GM12878 (cell line): ENCODE data around the gene SLC28A1. TPM values are rescaled to one million over a fixed set of nuclear protein-coding genes. Genes with fewer than 3 reads are reported as not detected.

ENCODE experiments used
- ATAC-seq: fragments of 200-7000 bp; cut with Tn5 transposase; 3 replicates; pipeline ENCODE4 v1.9.1; 2020; ENCODE audit warnings: mild to moderate bottlenecking, moderate library complexity
- BruUV-seq: library from RNA; stranded (reverse); fragments of 400-500 nt; replicated peaks from 2 replicates; lab custom pipeline; 2021; lab: Mats Ljungman, UMichigan
- CTCF ChIA-PET: fragments of 300-600 bp; sonication (Branson Sonifier 250); formaldehyde crosslinking; extraction: SDS; loops from one replicate; lab custom pipeline; 2021; ENCODE audit warnings: inconsistent platforms; lab: Yijun Ruan, JAX
- POLR2A ChIA-PET: fragments of 350-600 bp; formaldehyde crosslinking; extraction: SDS; loops from one replicate; lab custom pipeline; 2021; ENCODE audit warnings: inconsistent platforms; lab: Charles Lee
- RAD21 ChIA-PET: fragments of 300-600 bp; sonication (Branson Sonifier 250); formaldehyde crosslinking; loops from one replicate; lab custom pipeline; 2023; ENCODE audit warnings: antibody characterized with exemption; ENCODE audit not compliant: unreplicated experiment; lab: Charles Lee
- SMC1A ChIA-PET: fragments of 300-600 bp; sonication (Branson Sonifier 250); formaldehyde crosslinking; loops from one replicate; lab custom pipeline; 2023; ENCODE audit not compliant: unreplicated experiment, uncharacterized antibody; lab: Charles Lee
- DNase-seq: peaks from one replicate; pipeline ENCODE4 v3.0.0-alpha.2; 2011; ENCODE audit warnings: low read depth, low spot score
- FAIRE-seq: peaks from 3 replicates; lab custom pipeline; 2011; peaks lifted over from hg19 to GRCh38; lab: Jason Lieb, UNC
- H2AFZ ChIP-seq: 2 replicates; pipeline ENCODE4 v1.6.0; 2011; ENCODE audit warnings: low read depth, low read length, control low read depth; ENCODE audit not compliant: control insufficient read depth
- H3K27ac ChIP-seq: 2 replicates; pipeline ENCODE4 v1.5.1; 2011; ENCODE audit warnings: control low read depth; ENCODE audit not compliant: control insufficient read depth, insufficient read depth
- H3K27me3 ChIP-seq, 2 experiments: replicated peaks in 1 of 2; 2 replicates each; pipeline versions ENCODE4 v1.6.0 to v1.6.1; 2011; ENCODE audit warnings: low read length in 1 of 2; ENCODE audit not compliant: control insufficient read depth in 2 of 2, insufficient read depth in 2 of 2
- H3K36me3 ChIP-seq, 2 experiments: 2 replicates each; pipeline ENCODE4 v1.5.1; 2011; ENCODE audit warnings: low read length in 1 of 2; ENCODE audit not compliant: control insufficient read depth in 2 of 2, insufficient read depth in 2 of 2
- H3K4me1 ChIP-seq: 2 replicates; pipeline ENCODE4 v1.6.1; 2011; ENCODE audit warnings: mild to moderate bottlenecking, low read length, moderate library complexity, mixed read lengths; ENCODE audit not compliant: control insufficient read depth, insufficient read depth
- H3K4me2 ChIP-seq: 2 replicates; pipeline ENCODE4 v1.6.0; 2011; ENCODE audit warnings: control low read depth; ENCODE audit not compliant: control insufficient read depth, insufficient read depth
- H3K4me3 ChIP-seq: fragments of 200-600 bp; sonication (generic); 2 replicates; pipeline ENCODE4 v1.5.1; 2016
- H3K79me2 ChIP-seq: 2 replicates; pipeline ENCODE4 v1.6.0; 2011; ENCODE audit warnings: low read length; ENCODE audit not compliant: control insufficient read depth, insufficient read depth
- H3K9ac ChIP-seq: 2 replicates; pipeline ENCODE4 v1.8.0; 2011; ENCODE audit warnings: low read length, control low read depth, mixed read lengths; ENCODE audit not compliant: control insufficient read depth, insufficient read depth
- H3K9me3 ChIP-seq: replicated peaks from 3 replicates; pipeline ENCODE4 v1.5.1; 2011; ENCODE audit warnings: mild to moderate bottlenecking, low read length; ENCODE audit not compliant: control insufficient read depth, insufficient read depth
- H4K20me1 ChIP-seq: 2 replicates; pipeline ENCODE4 v1.6.0; 2011; ENCODE audit not compliant: control insufficient read depth, insufficient read depth
- BHLHE40 ChIP-seq, 2 experiments: fragments of 450-650 bp in 1 of 2; IDR thresholded peaks; 2 replicates each; pipeline ENCODE4 v1.6.1; 2011 to 2017; ENCODE audit warnings: low read depth in 2 of 2, borderline replicate concordance in 1 of 2, improper control_type of control experiment in 1 of 2, low read length in 1 of 2, mild to moderate bottlenecking in 1 of 2
- E4F1 ChIP-seq: fragments of 450-650 bp; IDR thresholded peaks from 2 replicates; pipeline ENCODE4 v1.6.1; 2018; ENCODE audit warnings: borderline replicate concordance, mild to moderate bottlenecking; ENCODE audit not compliant: partially characterized antibody
- HDGF ChIP-seq: fragments of 450-650 bp; IDR thresholded peaks from 2 replicates; pipeline ENCODE4 v1.6.1; 2016; ENCODE audit warnings: antibody characterized with exemption
- JUNB ChIP-seq: IDR thresholded peaks from 2 replicates; pipeline ENCODE4 v1.6.1; 2016; ENCODE audit warnings: antibody characterized with exemption, mild to moderate bottlenecking
- KLF5 ChIP-seq: fragments of 450-650 bp; IDR thresholded peaks from 2 replicates; pipeline ENCODE4 v1.6.1; 2014; ENCODE audit warnings: mild to moderate bottlenecking; ENCODE audit not compliant: partially characterized antibody
- MEF2B ChIP-seq: fragments of 450-650 bp; IDR thresholded peaks from 2 replicates; pipeline ENCODE4 v1.6.1; 2018; ENCODE audit warnings: mild to moderate bottlenecking, moderate library complexity; ENCODE audit not compliant: partially characterized antibody, poor library complexity, severe bottlenecking
- MXI1 ChIP-seq: fragments of 150-350 bp; IDR thresholded peaks from 2 replicates; pipeline ENCODE4 v1.6.1; 2011; ENCODE audit warnings: low read depth, mild to moderate bottlenecking, inconsistent platforms, low read length, improper control_type of control experiment
- NR2C2 ChIP-seq: IDR thresholded peaks from 2 replicates; pipeline ENCODE4 v1.6.1; 2011; ENCODE audit warnings: borderline replicate concordance, low read depth; ENCODE audit not compliant: control insufficient read depth, insufficient read length
- PBX3 ChIP-seq: IDR thresholded peaks from 2 replicates; pipeline ENCODE4 v1.6.1; 2011; ENCODE audit warnings: mild to moderate bottlenecking, low read depth, low read length, moderate library complexity; ENCODE audit not compliant: insufficient replicate concordance
- POLR2A ChIP-seq: IDR thresholded peaks from 2 replicates; pipeline ENCODE4 v1.6.1; 2011; ENCODE audit warnings: low read depth, mild to moderate bottlenecking, low read length
- POU2F2 ChIP-seq: IDR thresholded peaks from 3 replicates; pipeline ENCODE4 v1.6.1; 2011; ENCODE audit warnings: low read depth, mild to moderate bottlenecking, low read length, borderline replicate concordance
- RB1 ChIP-seq: fragments of 450-650 bp; formaldehyde crosslinking; IDR thresholded peaks from 2 replicates; pipeline ENCODE4 v1.6.1; 2017; ENCODE audit warnings: mild to moderate bottlenecking, borderline replicate concordance
- RELA ChIP-seq: fragments of 450-650 bp; IDR thresholded peaks from 2 replicates; pipeline ENCODE4 v1.8.0; 2014; ENCODE audit warnings: borderline replicate concordance; ENCODE audit not compliant: partially characterized antibody
- SREBF1 ChIP-seq: IDR thresholded peaks from 2 replicates; pipeline ENCODE4 v1.6.1; 2012; ENCODE audit warnings: mild to moderate bottlenecking, low read length
- STAT1 ChIP-seq: fragments of 450-650 bp; conservative IDR thresholded peaks from 2 replicates; pipeline ENCODE4 v1.6.1; 2014; ENCODE audit warnings: antibody characterized with exemption, mild to moderate bottlenecking
- SUZ12 ChIP-seq: fragments of 200-600 bp; sonication (generic); IDR thresholded peaks from one replicate; pipeline ENCODE4 v1.6.1; 2018; ENCODE audit warnings: antibody characterized with exemption, mild to moderate bottlenecking; ENCODE audit not compliant: unreplicated experiment
- ZBED1 ChIP-seq: IDR thresholded peaks from 2 replicates; pipeline ENCODE4 v1.6.1; 2016; ENCODE audit warnings: borderline replicate concordance
- WGBS: methylation state at CpG from one replicate; pipeline ENCODE4 v1.1.6; 2016; ENCODE audit warnings: low lambda C conversion rate; ENCODE audit not compliant: insufficient replicate concordance, insufficient coverage; ENCODE audit errors: missing lambda C conversion rate; 5-methylcytosine and 5-hydroxymethylcytosine counted together
- in situ Hi-C: fragments of 300-500 bp; cut with MboI; formaldehyde crosslinking; loops from 9 replicates; pipeline ENCODE4 v1.14.3; 2018; ENCODE audit warnings: mixed read lengths
- intact Hi-C: fragments of 100-400 bp; cut with micrococcal nuclease; formaldehyde crosslinking; loops from one replicate; pipeline ENCODE4 v1.14.2; 2022; ENCODE audit not compliant: unreplicated experiment
- polyA plus RNA-seq, 11 experiments: library from polyadenylated mRNA; depleted of rRNA in 4 of 11; unstranded in 6 of 11; stranded (reverse) in 5 of 11; fragments of >200 nt; fragmentation: Nextera tagmentation in 4 of 11; fragmentation: Illumina TruSeq in 1 of 11; extraction: Ambion mirVana in 4 of 11; extraction: Trizol in 1 of 11; gene quantifications; 1 replicate in 1 of 11; 2 replicates in 10 of 11; pipeline versions ENCODE4 v1.2.1 to v1.2.3, GENCODE V29; 2011 to 2016; ENCODE audit warnings: inconsistent platforms in 2 of 11, missing spikeins in 2 of 11, low read depth in 1 of 11
- total RNA-seq, 4 experiments: library from RNA; depleted of rRNA in 3 of 4; stranded (reverse); fragments of >200 nt in 3 of 4; fragmentation: Illumina TruSeq in 1 of 4; extraction: Trizol in 1 of 4; gene quantifications; 2 replicates each; pipeline versions ENCODE4 v1.2.1 to v1.2.3, GENCODE V29; 2013 to 2021
- TF ChIP-seq, protein P1 (sequence below): IDR thresholded peaks from 2 replicates; pipeline ENCODE4 v1.6.1; 2012; ENCODE audit warnings: low read depth, low read length, improper control_type of control experiment

The SLC28A1 gene
- total and polyA plus RNA-seq, 10 of the 15 experiments (the other 5 are each of a cell fraction or from before 2014, with no cell fraction given), result not detected

GRCh38 chr15:84938726-84939125, 54.3 kb downstream of the SLC28A1 start:
- no peak overlapping the region for H3K9ac ChIP-seq
- no peak for FAIRE-seq
- no peaks in the 10 kb centered on the region for H3K27me3 ChIP-seq
- H3K36me3 ChIP-seq, result no peaks in the 10 kb centered on the region
- H3K4me3 ChIP-seq, result no peak overlapping the region
- no peaks in the 10 kb centered on the region for H3K79me2 ChIP-seq
- 0% methylated on average over 1 of the region's 1 CpG for WGBS
- H4K20me1 ChIP-seq, result no peaks in the 10 kb centered on the region
- ChIA-PET RAD21 (no interaction called here), CTCF (interaction anchor here (1.0 kb wide), 1 partner anchor 187 kb away, joined by 3 read pairs; no protein-coding TSS in a partner anchor), SMC1A (interaction anchor here (0.6 kb wide), 1 partner anchor 141 kb away, joined by 3 read pairs; no protein-coding TSS in a partner anchor), POLR2A (interaction anchor here (0.7 kb wide), 1 partner anchor 109 kb away, joined by 3 read pairs; no protein-coding TSS in a partner anchor)
- no TSS peak for BruUV-seq
- H3K4me2 ChIP-seq, result no peak overlapping the region
- in situ Hi-C loops, result no loop called here
- no peaks in the 10 kb centered on the region for H3K4me1 ChIP-seq
- no peak for TF ChIP-seq SREBF1
- TF ChIP-seq SUZ12, result no peak
- TF ChIP-seq HDGF, result no peak
- no peak for TF ChIP-seq POU2F2
- TF ChIP-seq E4F1, result no peak
- no peak for TF ChIP-seq MEF2B
- TF ChIP-seq RB1, result no peak
- TF ChIP-seq PBX3, result no peak
- no peak for TF ChIP-seq RELA
- no peak for TF ChIP-seq POLR2A
- TF ChIP-seq NR2C2, result no peak
- no peak for TF ChIP-seq STAT1
- no peak for TF ChIP-seq BHLHE40 (IDR thresholded peaks at IDR 0.05; ENCODE audit: borderline replicate concordance in 1 of 2, low read depth in 2 of 2, low read length in 1 of 2)
- TF ChIP-seq, protein P1, sequence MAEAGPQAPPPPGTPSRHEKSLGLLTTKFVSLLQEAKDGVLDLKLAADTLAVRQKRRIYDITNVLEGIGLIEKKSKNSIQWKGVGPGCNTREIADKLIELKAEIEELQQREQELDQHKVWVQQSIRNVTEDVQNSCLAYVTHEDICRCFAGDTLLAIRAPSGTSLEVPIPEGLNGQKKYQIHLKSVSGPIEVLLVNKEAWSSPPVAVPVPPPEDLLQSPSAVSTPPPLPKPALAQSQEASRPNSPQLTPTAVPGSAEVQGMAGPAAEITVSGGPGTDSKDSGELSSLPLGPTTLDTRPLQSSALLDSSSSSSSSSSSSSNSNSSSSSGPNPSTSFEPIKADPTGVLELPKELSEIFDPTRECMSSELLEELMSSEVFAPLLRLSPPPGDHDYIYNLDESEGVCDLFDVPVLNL, result no peak
- no peak for TF ChIP-seq KLF5
- TF ChIP-seq ZBED1, result no peak
- no peak for TF ChIP-seq MXI1
- TF ChIP-seq JUNB, result no peak
- H3K27ac ChIP-seq, result no peak overlapping the region
- intact Hi-C loops, result no loop called here
- no peak overlapping the region for H2AFZ ChIP-seq
- DNase-seq, result no peak
- ATAC-seq, result no peak
- no peaks in the 10 kb centered on the region for H3K9me3 ChIP-seq
